HepG2 (cell line): ENCODE data around the gene CTXN1. TPM values are rescaled to one million over a fixed set of nuclear protein-coding genes. Genes with fewer than 3 reads are reported as not detected.

ENCODE experiments used
- ATAC-seq: fragments of 200-7000 bp; cut with Tn5 transposase; 3 replicates; pipeline ENCODE4 v1.9.1; 2020; ENCODE audit warnings: mild to moderate bottlenecking, moderate library complexity
- BruUV-seq: library from RNA; stranded (reverse); fragments of 400-500 nt; replicated peaks from 2 replicates; lab custom pipeline; 2021; lab: Mats Ljungman, UMichigan
- CTCF ChIA-PET: fragments of 300-600 bp; formaldehyde crosslinking; extraction: SDS; loops from one replicate; lab custom pipeline; 2021; ENCODE audit warnings: low total read pairs, inconsistent platforms, low intra/inter-chr PET ratio; lab: Yijun Ruan, JAX
- POLR2A ChIA-PET: fragments of 350-600 bp; sonication (Branson Sonifier 250); formaldehyde crosslinking; loops from one replicate; lab custom pipeline; 2020; ENCODE audit warnings: antibody characterized with exemption, inconsistent platforms; lab: Yijun Ruan, JAX
- DNase-seq: peaks from one replicate; pipeline ENCODE4 v3.0.0-alpha.2; 2015; ENCODE audit warnings: low spot score
- FAIRE-seq: peaks from 3 replicates; lab custom pipeline; 2011; peaks lifted over from hg19 to GRCh38; lab: Jason Lieb, UNC
- H2AFZ ChIP-seq: one replicate; pipeline ENCODE4 v1.6.1; 2011; ENCODE audit warnings: low read length, inconsistent platforms
- H3K27ac ChIP-seq: fragments of 300-600 bp; 3 replicates; pipeline ENCODE4 v1.8.0; 2011; ENCODE audit warnings: mixed run types, mild to moderate bottlenecking, mixed read lengths, low read length, inconsistent platforms; ENCODE audit not compliant: insufficient read depth; ENCODE audit errors: extremely low read length
- H3K27me3 ChIP-seq, 2 experiments: fragments of 200-600 bp in 1 of 2; 2 replicates in 1 of 2; 3 replicates in 1 of 2; pipeline versions ENCODE4 v1.6.0 to v1.8.0; 2011; ENCODE audit warnings: low read length in 2 of 2, mild to moderate bottlenecking in 2 of 2, moderate library complexity in 2 of 2, inconsistent platforms in 1 of 2; ENCODE audit not compliant: insufficient read depth in 2 of 2, control insufficient read depth in 1 of 2
- H3K36me3 ChIP-seq, 2 experiments: fragments of 200-600 bp in 1 of 2; replicated peaks in 1 of 2; 2 replicates in 1 of 2; 3 replicates in 1 of 2; pipeline versions ENCODE4 v1.5.1 to v1.8.0; 2011; ENCODE audit warnings: low read length in 2 of 2, inconsistent platforms in 1 of 2; ENCODE audit not compliant: insufficient read depth in 2 of 2, control insufficient read depth in 1 of 2
- H3K4me1 ChIP-seq: 2 replicates; pipeline ENCODE4 v1.5.1; 2012; ENCODE audit warnings: low read length, inconsistent platforms; ENCODE audit not compliant: insufficient read depth
- H3K4me2 ChIP-seq: 2 replicates; pipeline ENCODE4 v1.6.0; 2011; ENCODE audit warnings: low read depth, low read length, inconsistent platforms
- H3K4me3 ChIP-seq, 3 experiments: fragments of 200-600 bp in 1 of 3; sonication (generic), shearing (Covaris generic) in 1 of 3; replicated peaks in 1 of 3; 2 replicates each; pipeline ENCODE4 v1.5.1; 2011 to 2016; ENCODE audit warnings: low read length in 3 of 3, inconsistent platforms in 2 of 3, low read depth in 2 of 3, mild to moderate bottlenecking in 2 of 3, control low read depth in 1 of 3, mixed read lengths in 1 of 3; ENCODE audit not compliant: insufficient read depth in 1 of 3
- H3K79me2 ChIP-seq: one replicate; pipeline ENCODE4 v1.6.1; 2011; ENCODE audit warnings: low read length, inconsistent platforms; ENCODE audit not compliant: insufficient read depth
- H3K9ac ChIP-seq: 2 replicates; pipeline ENCODE4 v1.6.0; 2011; ENCODE audit warnings: mild to moderate bottlenecking, low read depth, low read length, inconsistent platforms; ENCODE audit not compliant: insufficient read depth
- H3K9me3 ChIP-seq: 2 replicates; pipeline ENCODE4 v1.5.1; 2012; ENCODE audit warnings: mild to moderate bottlenecking, low read length
- H4K20me1 ChIP-seq: 2 replicates; pipeline ENCODE4 v1.6.0; 2011; ENCODE audit warnings: inconsistent platforms, mild to moderate bottlenecking, low read length, moderate library complexity; ENCODE audit not compliant: insufficient read depth
- AGO2 ChIP-seq: fragments of 200-400 bp; formaldehyde crosslinking; optimal IDR thresholded peaks from 2 replicates; pipeline ENCODE3; 2017; ENCODE audit warnings: mild to moderate bottlenecking, low read depth, low read length, moderate library complexity
- HNRNPLL ChIP-seq: fragments of 200-400 bp; formaldehyde crosslinking; IDR thresholded peaks from 2 replicates; pipeline ENCODE4 v1.6.1; 2017; ENCODE audit warnings: mild to moderate bottlenecking, low read depth, low read length; ENCODE audit not compliant: poor library complexity, severe bottlenecking
- IRF2 ChIP-seq: IDR thresholded peaks from 2 replicates; pipeline ENCODE4 v1.6.1; 2018; ENCODE audit warnings: missing genetic modification reagents, missing compliant biosample characterization
- MXD3 ChIP-seq: IDR thresholded peaks from 2 replicates; pipeline ENCODE4 v1.6.1; 2016; ENCODE audit warnings: mild to moderate bottlenecking, missing biosample characterization, missing genetic modification reagents
- PPARG ChIP-seq: conservative IDR thresholded peaks from 2 replicates; pipeline ENCODE4 v1.6.1; 2016; ENCODE audit warnings: missing biosample characterization, missing genetic modification reagents
- RBFOX2 ChIP-seq: fragments of 200-400 bp; formaldehyde crosslinking; IDR thresholded peaks from 2 replicates; pipeline ENCODE4 v1.6.1; 2017; ENCODE audit warnings: low read depth, mild to moderate bottlenecking, low read length
- SRSF1 ChIP-seq: fragments of 200-400 bp; formaldehyde crosslinking; optimal IDR thresholded peaks from 2 replicates; pipeline ENCODE3; 2017; ENCODE audit warnings: mild to moderate bottlenecking, low read depth, low read length, moderate library complexity
- ZEB1 ChIP-seq: IDR thresholded peaks from 2 replicates; pipeline ENCODE4 v1.6.1; 2012; ENCODE audit warnings: mild to moderate bottlenecking, low read depth, inconsistent platforms; ENCODE audit not compliant: insufficient replicate concordance
- WGBS: methylation state at CpG from one replicate; pipeline ENCODE4 v1.1.6; 2017; ENCODE audit warnings: low lambda C conversion rate; 5-methylcytosine and 5-hydroxymethylcytosine counted together
- in situ Hi-C: cut with HindIII; loops from 2 replicates; pipeline ENCODE4 v1.10.0; 2017; ENCODE audit warnings: low pct_unique_long_range_greater_than_20kb; ENCODE audit not compliant: extremely low pct_ligation_motif_present
- intact Hi-C: fragments of 100-400 bp; cut with micrococcal nuclease; formaldehyde crosslinking; loops from one replicate; pipeline ENCODE4 v1.10.0; 2022; ENCODE audit not compliant: unreplicated experiment
- polyA plus RNA-seq, 8 experiments: library from polyadenylated mRNA; depleted of rRNA in 3 of 8; stranded (reverse) in 7 of 8; unstranded in 1 of 8; fragments of >200 nt; fragmentation: Illumina TruSeq in 4 of 8; extraction: Trizol in 4 of 8; gene quantifications; 2 replicates each; pipeline versions ENCODE4 v1.2.1 to v1.2.3, GENCODE V29; 2011 to 2016; ENCODE audit warnings: low read depth in 4 of 8, missing spikeins in 1 of 8, mixed read lengths in 1 of 8; ENCODE audit not compliant: insufficient read depth in 1 of 8
- total RNA-seq, 5 experiments: library from RNA; depleted of rRNA; stranded (reverse); fragments of >200 nt; fragmentation: Illumina TruSeq; extraction: Trizol; gene quantifications; 2 replicates each; pipeline ENCODE4 v1.2.3, GENCODE V29; 2016; ENCODE audit warnings: low read depth in 1 of 5

CTXN1 gene
- total and polyA plus RNA-seq, 2 of the 13 experiments (the other 11 are each of a cell fraction or from before 2014, with no cell fraction given) = 0.11 TPM; not detected in 1

DNA sequence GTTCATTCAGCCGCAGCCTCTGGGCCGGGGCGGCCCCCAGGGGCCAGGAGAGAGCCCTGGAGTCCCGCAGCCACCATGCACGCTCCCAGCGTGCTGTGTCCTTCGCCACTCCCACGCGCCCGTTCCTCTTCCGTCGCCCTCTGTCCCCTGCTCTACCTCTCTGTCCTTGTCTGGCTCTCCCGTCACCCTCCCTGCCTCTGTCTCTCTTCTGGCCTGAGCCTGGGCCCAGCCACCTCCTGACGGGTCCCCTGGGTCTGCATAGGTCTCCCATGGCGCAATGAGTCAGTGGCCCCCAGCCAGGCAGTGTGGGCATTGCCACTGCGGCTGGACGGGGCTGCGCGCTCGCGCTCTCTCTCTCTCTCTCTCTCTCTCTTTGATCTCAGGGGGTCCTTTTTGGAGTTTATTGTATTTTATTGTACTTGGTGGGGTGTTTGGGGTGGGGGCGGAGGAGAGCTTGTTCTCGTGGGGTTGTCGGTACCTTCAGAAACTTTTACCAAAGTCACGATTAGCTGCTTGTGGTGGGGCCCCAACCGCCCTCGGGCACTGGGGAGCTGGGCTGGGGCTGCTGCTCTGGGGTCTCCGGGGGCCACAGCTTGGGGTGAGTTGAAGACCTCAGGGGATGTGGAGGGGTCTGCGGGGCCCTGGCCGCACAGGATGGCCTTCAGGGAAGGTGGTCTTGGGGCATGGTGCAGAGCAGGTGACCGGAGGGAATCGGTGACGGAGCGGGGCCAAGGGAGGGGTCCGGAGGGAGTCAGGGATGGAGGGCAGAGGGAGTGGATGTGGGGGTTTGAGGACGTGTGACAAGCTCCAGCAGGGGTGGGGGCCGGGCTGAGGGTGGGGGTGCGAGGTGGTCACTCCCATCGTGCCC, 13.0 kb downstream of the CTXN1 start:
- ChIA-PET POLR2A (interaction anchor here (1.9 to 2.6 kb wide), 2 partner anchors 8 to 9 kb away, joined by 6 to 8 read pairs; partner anchors contain the start of genes MAP2K7 and SNAPC2), CTCF (no interaction called here)
- WGBS = 97% methylated on average over 37 of the region's 39 CpGs
- FAIRE-seq (no peak), DNase-seq (no peak), ATAC-seq (no peak)
- Histone ChIP-seq H3K27ac (no peak overlapping the region), H3K9ac (no peak overlapping the region), H3K36me3 (peaks cover 4 to 20% of the 10 kb centered on the region in 2 experiments; a peak in 3 of 5 replicates), H3K27me3 (no peaks in the 10 kb centered on the region), H2AFZ (no peak overlapping the region), H3K9me3 (no peaks in the 10 kb centered on the region), H3K4me2 (no peak overlapping the region), H3K4me1 (peaks cover 19% of the 10 kb centered on the region), H3K79me2 (no peaks in the 10 kb centered on the region), H3K4me3 (no peak overlapping the region), H4K20me1 (peaks cover 3% of the 10 kb centered on the region; the same call in 1 of the 2 replicates)
- BruUV-seq = no TSS peak
- in situ Hi-C loops = no loop called here
- intact Hi-C loops = no loop called here
- TF ChIP-seq HNRNPLL = peak; percentile 16
- peak; percentile 80 for TF ChIP-seq AGO2
- 0 out of 2 replicates have a peak, but pooled peaks have one; percentile 28 for TF ChIP-seq RBFOX2
- peak; percentile 19 for TF ChIP-seq SRSF1
- no peak for TF ChIP-seq PPARG (CRISPR knock-in tag)

DNA sequence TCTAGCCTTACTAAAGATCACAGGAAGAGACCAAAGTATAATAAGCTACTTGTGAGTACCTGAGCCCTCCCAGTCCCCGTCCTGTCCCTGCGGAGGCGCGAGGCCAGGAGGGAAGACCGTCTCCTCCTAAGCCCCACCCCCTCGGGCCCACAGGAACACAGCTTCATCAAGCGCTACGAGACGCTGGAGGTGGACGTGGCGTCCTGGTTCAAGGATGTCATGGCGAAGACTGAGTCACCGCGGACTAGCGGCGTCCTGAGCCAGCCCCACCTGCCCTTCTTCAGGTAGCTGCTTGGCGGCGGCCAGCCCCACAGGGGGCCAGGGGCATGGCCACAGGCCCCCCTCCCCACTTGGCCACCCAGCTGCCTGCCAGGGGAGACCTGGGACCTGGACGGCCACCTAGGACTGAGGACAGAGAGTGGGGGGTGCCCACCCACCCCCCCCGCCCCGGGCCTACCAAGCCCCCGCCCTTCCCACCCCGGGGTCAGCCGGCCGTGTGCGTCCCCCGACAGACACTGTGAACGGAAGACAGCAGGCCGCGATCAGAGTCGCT, 13.7 kb downstream of the CTXN1 start:
- H4K20me1 ChIP-seq = peaks cover 3% of the 10 kb centered on the region; the same call in 1 of the 2 replicates
- 97% methylated on average over 11 of the region's 31 CpGs for WGBS
- H3K9me3 ChIP-seq = no peaks in the 10 kb centered on the region
- DNase-seq = no peak
- H3K36me3 ChIP-seq = peaks cover 4 to 20% of the 10 kb centered on the region in 2 experiments; a peak in 3 of 5 replicates
- no peaks in the 10 kb centered on the region for H3K27me3 ChIP-seq
- in situ Hi-C loops (no loop called here), intact Hi-C loops (no loop called here)
- H3K4me1 ChIP-seq = peaks cover 16% of the 10 kb centered on the region
- H2AFZ ChIP-seq = no peak overlapping the region
- H3K4me3 ChIP-seq = no peak overlapping the region
- no TSS peak for BruUV-seq
- no peak for FAIRE-seq
- TF ChIP-seq ZEB1 (no peak), IRF2 (CRISPR knock-in tag) (no peak), MXD3 (CRISPR knock-in tag) (no peak)
- H3K9ac ChIP-seq = no peak overlapping the region
- H3K79me2 ChIP-seq = no peaks in the 10 kb centered on the region
- ChIA-PET POLR2A (interaction anchor here (1.9 to 2.6 kb wide), 2 partner anchors 8 to 9 kb away, joined by 6 to 8 read pairs; partner anchors contain the start of genes MAP2K7 and SNAPC2), CTCF (no interaction called here)
- no peak for ATAC-seq
- no peak overlapping the region for H3K27ac ChIP-seq
- H3K4me2 ChIP-seq = no peak overlapping the region
